Psoas muscle (tissue), 8 donors: Measurements from ENCODE around the gene BCL11A. TPM values are rescaled to one million over a fixed set of nuclear protein-coding genes. Genes with fewer than 3 reads are reported as not detected.

Experiments
- ATAC-seq, 4 donors: fragments of 200-7000 bp; cut with Tn5 transposase; one replicate each; pipeline ENCODE4 v1.9.1; 2020; ENCODE audit warnings: moderate library complexity in 3 of 4, mild to moderate bottlenecking in 2 of 4
- DNase-seq, 2 donors: peaks; one replicate each; pipeline ENCODE4 v3.0.0-alpha.2; 2020
- H3K27ac ChIP-seq: fragments of 200-600 bp; one replicate; pipeline ENCODE4 v1.8.0; 2022
- H3K27me3 ChIP-seq, 3 donors: fragments of 200-600 bp in 1 of 3; one replicate each; pipeline versions ENCODE4 v1.6.1 to v1.8.0; 2013 to 2022; ENCODE audit warnings: low read length in 2 of 3, mild to moderate bottlenecking in 2 of 3, moderate library complexity in 1 of 3; ENCODE audit not compliant: insufficient read depth in 3 of 3
- H3K36me3 ChIP-seq, 2 donors: fragments of 200-600 bp in 1 of 2; one replicate each; pipeline versions ENCODE4 v1.6.1 to v1.8.0; 2013 to 2022; ENCODE audit warnings: low read depth in 1 of 2, mild to moderate bottlenecking in 1 of 2, moderate library complexity in 1 of 2; ENCODE audit not compliant: insufficient read depth in 1 of 2
- H3K4me1 ChIP-seq: fragments of 200-600 bp; one replicate; pipeline ENCODE4 v1.8.0; 2022
- H3K4me3 ChIP-seq: fragments of 200-600 bp; one replicate; pipeline ENCODE4 v1.8.0; 2022; ENCODE audit warnings: mild to moderate bottlenecking
- H3K9me3 ChIP-seq: fragments of 200-600 bp; one replicate; pipeline ENCODE4 v1.8.0; 2022
- WGBS, 3 donors: extraction: QIAGEN DNeasy Blood & Tissue Kit; methylation state at CpG; one replicate each; pipeline versions ENCODE4 v1.1.6 to v1.1.7; 2013; 5-methylcytosine and 5-hydroxymethylcytosine counted together
- intact Hi-C, 2 donors: fragments of 100-400 bp; cut with DNase I; formaldehyde crosslinking; loops; one replicate each; pipeline versions ENCODE4 v1.11.0 to v1.14.2; 2022
- polyA plus RNA-seq, 3 donors: library from polyadenylated mRNA; stranded (reverse); fragments of 200-250 nt; gene quantifications; one replicate each; pipeline ENCODE4 v1.2.3, GENCODE V29; 2013
- total RNA-seq, 4 donors: library from RNA; stranded (reverse); fragmentation: NEBNext Ultra II Directional in 2 of 4; extraction: Animal tissue kit (Norgen Biotek cat#: 25700) in 2 of 4; gene quantifications; one replicate each; pipeline versions ENCODE4 v1.2.1 to v1.2.4, GENCODE V29; 2021 to 2023
- TF ChIP-seq, protein P1 (sequence below): fragments of 200-600 bp; IDR thresholded peaks from one replicate; pipeline ENCODE4 v1.8.0; 2022; ENCODE audit warnings: antibody characterized with exemption
- donor health status: healthy with polysubstance abuse.
- donor health status: DM: no; HTN: no; CAD: no; lungs with moderate emphysema.
- donor health status: Bipolar disorder and iron deficiency.
- donor health status: healthy.
- donor health status: DM: yes; HTN: yes; CAD: no.
- donor health status: DM: no; HTN: no; CAD: no.
- donor health status: DM: no; HTN: no; CAD: no.
- donor health status: DM: yes; HTN: yes; CAD: no.

Gene BCL11A
- total and polyA plus RNA-seq, 7 donors, result 0.01 to 0.66 (median 0.39) TPM; not detected in 1

DNA sequence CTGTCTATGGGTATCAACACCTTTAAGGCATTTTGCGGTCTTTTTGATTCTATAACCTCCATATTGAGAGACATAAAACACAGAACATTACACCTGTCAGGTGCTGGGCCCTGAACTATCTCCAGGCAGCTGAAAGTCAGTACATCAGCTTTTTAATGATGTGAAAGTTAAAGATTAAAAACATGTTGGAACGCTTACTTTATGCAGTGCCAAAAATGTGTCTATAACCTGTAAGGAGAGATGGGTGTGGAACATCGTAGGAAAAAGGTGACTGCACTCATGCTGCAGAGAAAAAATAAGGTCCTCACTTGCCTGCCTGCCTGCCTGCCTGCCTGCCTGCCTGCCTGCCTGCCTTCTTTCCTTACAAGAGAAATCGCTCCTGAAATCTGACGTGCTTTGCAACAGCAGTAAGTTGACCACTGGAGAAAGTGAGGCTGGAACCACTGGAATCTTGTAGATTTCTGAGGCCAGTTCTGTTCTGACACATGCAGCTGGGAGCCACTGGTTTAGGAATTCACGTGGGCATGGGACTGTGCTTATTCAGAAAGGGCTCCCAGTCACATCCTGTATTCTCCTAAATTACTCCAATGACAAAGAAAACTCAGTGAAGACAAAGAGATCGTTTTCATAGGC, 34.1 kb downstream of the BCL11A start:
- 72 to 82% (median 76%) methylated on average over 7 of the region's 7 CpGs for WGBS, 3 donors
- peaks cover 0 to 2% (median 0%) of the 10 kb centered on the region in 3 donors for H3K27me3 ChIP-seq
- DNase-seq (no peak), ATAC-seq (no peak)
- no peak overlapping the region for H3K4me3 ChIP-seq
- TF ChIP-seq, protein P1, sequence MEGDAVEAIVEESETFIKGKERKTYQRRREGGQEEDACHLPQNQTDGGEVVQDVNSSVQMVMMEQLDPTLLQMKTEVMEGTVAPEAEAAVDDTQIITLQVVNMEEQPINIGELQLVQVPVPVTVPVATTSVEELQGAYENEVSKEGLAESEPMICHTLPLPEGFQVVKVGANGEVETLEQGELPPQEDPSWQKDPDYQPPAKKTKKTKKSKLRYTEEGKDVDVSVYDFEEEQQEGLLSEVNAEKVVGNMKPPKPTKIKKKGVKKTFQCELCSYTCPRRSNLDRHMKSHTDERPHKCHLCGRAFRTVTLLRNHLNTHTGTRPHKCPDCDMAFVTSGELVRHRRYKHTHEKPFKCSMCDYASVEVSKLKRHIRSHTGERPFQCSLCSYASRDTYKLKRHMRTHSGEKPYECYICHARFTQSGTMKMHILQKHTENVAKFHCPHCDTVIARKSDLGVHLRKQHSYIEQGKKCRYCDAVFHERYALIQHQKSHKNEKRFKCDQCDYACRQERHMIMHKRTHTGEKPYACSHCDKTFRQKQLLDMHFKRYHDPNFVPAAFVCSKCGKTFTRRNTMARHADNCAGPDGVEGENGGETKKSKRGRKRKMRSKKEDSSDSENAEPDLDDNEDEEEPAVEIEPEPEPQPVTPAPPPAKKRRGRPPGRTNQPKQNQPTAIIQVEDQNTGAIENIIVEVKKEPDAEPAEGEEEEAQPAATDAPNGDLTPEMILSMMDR, result no peak
- intact Hi-C loops, result no loop called here
- no peaks in the 10 kb centered on the region for H3K36me3 ChIP-seq
- no peaks in the 10 kb centered on the region for H3K4me1 ChIP-seq
- no peaks in the 10 kb centered on the region for H3K9me3 ChIP-seq
- no peak overlapping the region for H3K27ac ChIP-seq

DNA sequence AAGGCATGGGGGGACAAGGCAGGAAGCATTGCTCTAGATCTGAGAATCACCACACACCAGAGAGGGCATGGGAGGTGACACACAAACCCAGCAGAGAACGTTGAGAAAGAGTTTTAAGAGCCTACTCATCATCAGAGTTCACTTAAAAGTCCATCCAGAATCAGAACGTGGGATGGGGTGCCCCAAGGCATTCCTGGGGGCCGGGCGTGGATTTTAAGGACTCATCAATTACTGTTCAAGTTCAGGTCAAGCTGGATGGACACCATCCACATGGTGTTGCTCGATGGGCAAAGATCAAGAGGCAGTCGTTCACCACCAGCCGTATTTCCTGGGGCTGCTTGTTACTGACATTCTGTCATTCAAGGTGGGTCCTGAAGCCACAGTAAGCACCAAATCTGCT, 34.9 kb downstream of the BCL11A start:
- H3K4me3 ChIP-seq, result no peak overlapping the region
- H3K27me3 ChIP-seq, result peaks cover 0 to 2% (median 0%) of the 10 kb centered on the region in 3 donors
- intact Hi-C loops, result no loop called here
- TF ChIP-seq, protein P1, result no peak
- no peaks in the 10 kb centered on the region for H3K9me3 ChIP-seq
- H3K36me3 ChIP-seq, result no peaks in the 10 kb centered on the region
- DNase-seq, result no peak
- no peak for ATAC-seq
- 84 to 87% (median 86%) methylated on average over 7 of the region's 7 CpGs for whole genome bisulfite sequencing, 3 donors
- H3K4me1 ChIP-seq, result no peaks in the 10 kb centered on the region
- H3K27ac ChIP-seq, result no peak overlapping the region

DNA sequence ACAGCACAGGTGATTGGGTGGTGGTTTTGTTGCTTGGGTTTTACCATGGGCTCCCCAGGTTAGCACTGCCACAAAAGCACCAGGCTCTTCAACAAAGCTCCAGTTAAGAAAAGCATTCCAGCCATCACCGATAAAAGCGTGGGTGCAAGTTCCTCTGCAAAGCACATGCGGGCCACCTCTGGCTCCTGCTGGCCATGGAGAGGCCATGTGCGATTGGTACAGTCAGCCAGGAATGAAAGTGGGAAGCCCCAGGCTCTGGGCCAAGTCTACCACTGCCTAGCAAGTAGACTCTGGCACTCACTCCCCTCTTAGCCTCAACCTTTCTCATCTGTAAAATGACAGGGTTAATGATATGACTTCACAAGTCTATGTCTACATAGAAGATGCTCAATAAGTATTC, 36.0 kb downstream of the BCL11A start:
- intact Hi-C loops, result no loop called here
- no peaks in the 10 kb centered on the region for H3K4me1 ChIP-seq
- ATAC-seq (no peak), DNase-seq (no peak)
- H3K36me3 ChIP-seq, result no peaks in the 10 kb centered on the region
- H3K27ac ChIP-seq, result no peak overlapping the region
- TF ChIP-seq, protein P1, result no peak
- no peak overlapping the region for H3K4me3 ChIP-seq
- WGBS, 3 donors, result 81 to 85% (median 81%) methylated on average over 4 of the region's 4 CpGs
- H3K27me3 ChIP-seq, result peaks cover 0 to 2% (median 0%) of the 10 kb centered on the region in 3 donors
- H3K9me3 ChIP-seq, result no peaks in the 10 kb centered on the region

DNA sequence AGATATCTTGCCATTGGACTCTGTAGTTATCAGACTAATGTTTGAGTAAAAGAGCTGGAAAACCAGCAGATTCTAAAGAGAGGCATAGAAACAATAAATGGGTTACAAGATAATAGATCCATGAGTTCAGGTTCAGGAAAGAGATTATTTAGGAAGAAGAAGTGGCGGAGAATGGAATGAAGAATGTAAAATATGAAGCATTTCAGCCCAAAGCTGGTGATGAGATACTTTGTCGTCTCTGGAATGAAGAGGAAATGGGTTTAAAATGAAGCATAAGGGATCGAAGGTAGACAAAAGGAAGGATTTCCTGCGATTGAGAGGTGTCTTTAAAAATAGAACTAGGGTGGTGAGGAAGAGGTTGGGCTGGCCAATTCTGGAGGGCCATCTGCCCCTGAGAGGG, 36.6 kb downstream of the BCL11A start:
- H3K4me3 ChIP-seq, result no peak overlapping the region
- no peak overlapping the region for H3K27ac ChIP-seq
- no peaks in the 10 kb centered on the region for H3K9me3 ChIP-seq
- 75 to 78% (median 77%) methylated on average over 4 of the region's 4 CpGs for WGBS, 3 donors
- intact Hi-C loops, result no loop called here
- peaks cover 0 to 2% (median 0%) of the 10 kb centered on the region in 3 donors for H3K27me3 ChIP-seq
- H3K36me3 ChIP-seq, result no peaks in the 10 kb centered on the region
- no peak for DNase-seq
- ATAC-seq, result no peak
- H3K4me1 ChIP-seq, result no peaks in the 10 kb centered on the region
- TF ChIP-seq, protein P1, result no peak

DNA sequence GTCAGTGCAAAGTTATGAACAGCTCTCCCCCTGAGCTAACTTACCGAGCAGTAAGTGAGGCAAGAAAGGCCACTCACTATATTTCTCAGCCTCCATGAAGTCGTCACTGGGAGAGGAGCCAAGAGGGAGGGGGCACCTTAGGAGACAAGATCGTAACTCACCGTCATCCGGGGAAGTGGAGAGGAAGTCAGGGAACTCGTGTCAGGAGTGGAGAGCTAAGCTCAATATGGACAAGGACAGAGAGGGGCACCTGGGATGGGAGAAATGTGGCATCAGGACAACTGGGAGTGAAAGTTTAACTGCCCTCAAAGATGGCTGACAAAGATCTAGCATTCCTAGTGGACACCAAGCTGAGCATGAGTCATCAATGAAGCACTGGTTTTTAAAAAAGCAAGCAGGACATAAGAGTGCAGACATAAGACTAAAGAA, 37.1 kb downstream of the BCL11A start:
- DNase-seq, result no peak
- H3K9me3 ChIP-seq, result no peaks in the 10 kb centered on the region
- H3K4me1 ChIP-seq, result no peaks in the 10 kb centered on the region
- intact Hi-C loops, result no loop called here
- 20 to 23% (median 23%) methylated on average over 6 of the region's 6 CpGs for WGBS, 3 donors
- TF ChIP-seq, protein P1, result no peak
- ATAC-seq, result no peak
- peaks cover 0 to 2% (median 0%) of the 10 kb centered on the region in 3 donors for H3K27me3 ChIP-seq
- H3K36me3 ChIP-seq, result no peaks in the 10 kb centered on the region
- H3K4me3 ChIP-seq, result no peak overlapping the region
- no peak overlapping the region for H3K27ac ChIP-seq
